Measurements from ENCODE around the gene POLRMT.
"Not testable (repeated sequence)": the region's sequence is repeated elsewhere in the genome, so short reads cannot be mapped to it uniquely, and the experiment has no call there.

POLRMT gene

GRCh38 chr19:628168-628567 is 5.2 kb downstream of the POLRMT start:
- DNase-seq (ENCODE audit: low read depth in 2 of 2), result no peak

- not testable (repeated sequence) for DNase-seq (ENCODE audit: low read depth in 2 of 2)
Observed at GRCh38 chr19:626566-626965, 6.8 kb downstream of the POLRMT start.

- no peak for DNase-seq (ENCODE audit: low read depth in 2 of 2)
Observed at GRCh38 chr19:625257-625656, 8.1 kb downstream of the POLRMT start.

- no peak for DNase-seq (ENCODE audit: low read depth in 2 of 2)
Observed at GRCh38 chr19:624433-625109, 8.8 kb downstream of the POLRMT start.

GRCh38 chr19:623974-624373 is 9.4 kb downstream of the POLRMT start:
- DNase-seq (ENCODE audit: low read depth in 2 of 2), result no peak

- no peak for DNase-seq (ENCODE audit: low read depth in 2 of 2)
Observed at GRCh38 chr19:623175-623916, 10.0 kb downstream of the POLRMT start.

- no peak for DNase-seq (ENCODE audit: low read depth in 2 of 2)
Observed at GRCh38 chr19:622666-623065, 10.7 kb downstream of the POLRMT start.

GRCh38 chr19:621819-622218 is 11.5 kb downstream of the POLRMT start:
- no peak for DNase-seq (ENCODE audit: low read depth in 2 of 2)

- not testable (repeated sequence) for DNase-seq (ENCODE audit: low read depth in 2 of 2)
Observed at GRCh38 chr19:621191-621590, 12.1 kb downstream of the POLRMT start.

- DNase-seq (ENCODE audit: low read depth in 2 of 2), result no peak
Observed at GRCh38 chr19:620166-620862, 13.0 kb downstream of the POLRMT start.

- no peak for DNase-seq (ENCODE audit: low read depth in 2 of 2)
Observed at GRCh38 chr19:619286-620002, 13.9 kb downstream of the POLRMT start.

- no peak for DNase-seq (ENCODE audit: low read depth in 2 of 2)
Observed at GRCh38 chr19:618674-619285, 14.6 kb downstream of the POLRMT start.

- no peak for DNase-seq (ENCODE audit: low read depth in 2 of 2)
Observed at GRCh38 chr19:618247-618619, 15.1 kb downstream of the POLRMT start.

- DNase-seq (ENCODE audit: low read depth in 2 of 2), result no peak
Observed at GRCh38 chr19:617551-618246, 15.6 kb downstream of the POLRMT start.

GRCh38 chr19:616747-617526 is 16.4 kb downstream of the POLRMT start:
- DNase-seq (ENCODE audit: low read depth in 2 of 2), result no peak

GRCh38 chr19:616062-616700 is 17.2 kb downstream of the POLRMT start:
- no peak for DNase-seq (ENCODE audit: low read depth in 2 of 2)

- DNase-seq (ENCODE audit: low read depth in 2 of 2), result no peak
Observed at GRCh38 chr19:615619-616018, 17.7 kb downstream of the POLRMT start.

- DNase-seq (ENCODE audit: low read depth in 2 of 2), result no peak
Observed at GRCh38 chr19:613732-614567, 19.4 kb downstream of the POLRMT start.

- DNase-seq (ENCODE audit: low read depth in 2 of 2), result no peak
Observed at GRCh38 chr19:612941-613340, 20.4 kb downstream of the POLRMT start.

All from stimulated activated CD4-positive, alpha-beta T cell treated with anti-CD3 and anti-CD28 coated beads, Interleukin-1b, Interleukin-23, amount 100 ng/mL, for 1 hour (primary cell).